H1 (cell line): ENCODE measurements around the gene SND1. TPM values are rescaled to one million over a fixed set of nuclear protein-coding genes. Genes with fewer than 3 reads are reported as not detected.
A peak's percentile ranks its signal among the peaks of the same experiment; 100 is the strongest.

Source experiments
- CTCF ChIA-PET: fragments of 300-600 bp; sonication (Branson Sonifier 250); formaldehyde crosslinking; loops from one replicate; lab custom pipeline; 2021; ENCODE audit not compliant: partially characterized antibody; lab: Charles Lee
- POLR2A ChIA-PET: fragments of 300-600 bp; sonication (Branson Sonifier 250); formaldehyde crosslinking; loops from one replicate; lab custom pipeline; 2021; ENCODE audit warnings: inconsistent platforms; ENCODE audit not compliant: partially characterized antibody; lab: Charles Lee
- DNase-seq, 2 experiments: peaks; one replicate each; pipeline versions ENCODE4 v3.0.0 to v3.0.0-alpha.2; 2010 to 2022; ENCODE audit warnings: low spot score in 2 of 2, low read depth in 1 of 2, mixed read lengths in 1 of 2
- FAIRE-seq: peaks from 2 replicates; lab custom pipeline; 2011; peaks lifted over from hg19 to GRCh38; lab: Jason Lieb, UNC
- H2AFZ ChIP-seq: 2 replicates; pipeline ENCODE4 v1.8.1; 2012; ENCODE audit warnings: low read length, inconsistent platforms
- H2AK5ac ChIP-seq: 2 replicates; pipeline ENCODE4 v1.6.1; 2013; ENCODE audit warnings: low read depth, low read length
- H2BK120ac ChIP-seq: replicated peaks from 2 replicates; pipeline ENCODE3; 2013; ENCODE audit warnings: low read depth, low read length, inconsistent platforms
- H2BK12ac ChIP-seq: 2 replicates; pipeline ENCODE4 v1.6.1; 2013; ENCODE audit warnings: low read depth, low read length
- H2BK15ac ChIP-seq: 2 replicates; pipeline ENCODE4 v1.6.1; 2013; ENCODE audit warnings: low read length
- H2BK20ac ChIP-seq: 2 replicates; pipeline ENCODE4 v1.6.1; 2013; ENCODE audit warnings: low read length
- H2BK5ac ChIP-seq: 2 replicates; pipeline ENCODE4 v1.6.1; 2013; ENCODE audit warnings: low read depth, low read length
- H3K14ac ChIP-seq: 2 replicates; pipeline ENCODE4 v1.6.1; 2013; ENCODE audit warnings: inconsistent platforms; ENCODE audit not compliant: insufficient read length
- H3K18ac ChIP-seq: 2 replicates; pipeline ENCODE4 v1.6.1; 2013; ENCODE audit warnings: low read length; ENCODE audit errors: extremely low read depth
- H3K23ac ChIP-seq: 2 replicates; pipeline ENCODE4 v1.6.1; 2013; ENCODE audit warnings: inconsistent platforms; ENCODE audit not compliant: insufficient read length
- H3K23me2 ChIP-seq: 2 replicates; pipeline ENCODE4 v1.6.1; 2013; ENCODE audit warnings: low read depth, low read length
- H3K27ac ChIP-seq: 2 replicates; pipeline ENCODE4 v1.6.1; 2011; ENCODE audit warnings: low read depth, low read length, inconsistent platforms
- H3K27me3 ChIP-seq, 4 experiments: replicated peaks in 1 of 4; 1 replicate in 1 of 4; 2 replicates in 3 of 4; pipeline versions ENCODE4 v1.6.1 to v1.8.1; 2011 to 2013; ENCODE audit warnings: low read length in 3 of 4, mild to moderate bottlenecking in 3 of 4, inconsistent platforms in 2 of 4, mixed read lengths in 2 of 4, moderate library complexity in 1 of 4; ENCODE audit not compliant: control insufficient read depth in 3 of 4, insufficient read depth in 3 of 4; ENCODE audit errors: extremely low read depth in 1 of 4
- H3K36me3 ChIP-seq, 4 experiments: 2 replicates each; pipeline versions ENCODE4 v1.6.1 to v1.8.1; 2011 to 2013; ENCODE audit warnings: mild to moderate bottlenecking in 4 of 4, low read length in 3 of 4, moderate library complexity in 2 of 4, control low read depth in 1 of 4, inconsistent platforms in 1 of 4; ENCODE audit not compliant: insufficient read depth in 4 of 4, control insufficient read depth in 2 of 4
- H3K4ac ChIP-seq: replicated peaks from 2 replicates; pipeline ENCODE3; 2013; ENCODE audit warnings: low read length, low read depth, mixed read lengths, inconsistent platforms; ENCODE audit not compliant: insufficient read length
- H3K4me1 ChIP-seq, 4 experiments: replicated peaks in 1 of 4; 1 replicate in 1 of 4; 2 replicates in 3 of 4; pipeline versions ENCODE4 v1.6.1 to v1.8.1; 2011 to 2013; ENCODE audit warnings: low read length in 3 of 4, inconsistent platforms in 2 of 4, mixed read lengths in 1 of 4; ENCODE audit not compliant: insufficient read depth in 4 of 4, control insufficient read depth in 3 of 4
- H3K4me2 ChIP-seq, 2 experiments: 2 replicates each; pipeline versions ENCODE4 v1.6.1 to v1.8.1; 2011 to 2013; ENCODE audit warnings: low read depth in 2 of 2, low read length in 2 of 2, control low read depth in 1 of 2, inconsistent platforms in 1 of 2, mild to moderate bottlenecking in 1 of 2; ENCODE audit not compliant: insufficient read depth in 1 of 2
- H3K4me3 ChIP-seq, 4 experiments: fragments of 200-600, 300-600 bp in 1 of 4; sonication (generic), shearing (Covaris generic), sonication (Bioruptor Twin) in 1 of 4; 2 replicates each; pipeline versions ENCODE4 v1.5.1 to v1.8.1; 2011 to 2016; ENCODE audit warnings: low read length in 4 of 4, low read depth in 3 of 4, control low read depth in 2 of 4, inconsistent platforms in 2 of 4, mild to moderate bottlenecking in 2 of 4, mixed read lengths in 1 of 4, moderate library complexity in 1 of 4; ENCODE audit not compliant: insufficient read depth in 2 of 4; ENCODE audit errors: extremely low read depth in 1 of 4
- H3K56ac ChIP-seq: replicated peaks from 2 replicates; pipeline ENCODE3; 2013; ENCODE audit warnings: low read depth, mild to moderate bottlenecking, mixed read lengths, low read length, inconsistent platforms; ENCODE audit not compliant: insufficient read length
- H3K79me1 ChIP-seq: 2 replicates; pipeline ENCODE4 v1.6.1; 2013; ENCODE audit warnings: low read depth, low read length, control low read depth
- H3K79me2 ChIP-seq, 2 experiments: 2 replicates each; pipeline versions ENCODE4 v1.6.1 to v1.8.1; 2012 to 2013; ENCODE audit warnings: low read length in 2 of 2, mild to moderate bottlenecking in 2 of 2, inconsistent platforms in 1 of 2; ENCODE audit not compliant: insufficient read depth in 2 of 2, control insufficient read depth in 1 of 2
- H3K9ac ChIP-seq, 4 experiments: replicated peaks in 1 of 4; 1 replicate in 1 of 4; 2 replicates in 3 of 4; pipeline versions ENCODE4 v1.6.1 to v1.8.1; 2011 to 2013; ENCODE audit warnings: low read depth in 3 of 4, low read length in 3 of 4, control low read depth in 2 of 4, mild to moderate bottlenecking in 2 of 4, moderate library complexity in 2 of 4, inconsistent platforms in 1 of 4; ENCODE audit errors: extremely low read depth in 1 of 4
- H3K9me3 ChIP-seq, 2 experiments: 2 replicates each; pipeline versions ENCODE4 v1.6.1 to v1.8.1; 2012 to 2013; ENCODE audit warnings: mild to moderate bottlenecking in 2 of 2, moderate library complexity in 2 of 2, control low read depth in 1 of 2, inconsistent platforms in 1 of 2, low read depth in 1 of 2, low read length in 1 of 2, mixed read lengths in 1 of 2; ENCODE audit not compliant: insufficient read depth in 2 of 2
- H4K20me1 ChIP-seq, 2 experiments: replicated peaks in 1 of 2; 2 replicates each; pipeline versions ENCODE3 to v1.8.1; 2011 to 2013; ENCODE audit warnings: inconsistent platforms in 2 of 2, low read length in 2 of 2, mild to moderate bottlenecking in 1 of 2; ENCODE audit not compliant: insufficient read depth in 2 of 2, control insufficient read depth in 1 of 2
- H4K5ac ChIP-seq: 2 replicates; pipeline ENCODE4 v1.6.1; 2013; ENCODE audit warnings: low read length, low read depth, mixed read lengths, inconsistent platforms; ENCODE audit not compliant: insufficient read length
- H4K8ac ChIP-seq: 2 replicates; pipeline ENCODE4 v1.8.0; 2013; ENCODE audit warnings: mild to moderate bottlenecking, moderate library complexity, low read length, inconsistent platforms; ENCODE audit not compliant: insufficient read depth; ENCODE audit errors: extremely low read depth
- H4K91ac ChIP-seq: replicated peaks from 2 replicates; pipeline ENCODE3; 2013; ENCODE audit warnings: low read length, mixed read lengths, inconsistent platforms; ENCODE audit not compliant: insufficient read length
- BCL11A ChIP-seq, 2 experiments: IDR thresholded peaks; one replicate each; pipeline ENCODE4 v1.6.1; 2011; ENCODE audit warnings: low read depth in 2 of 2, low read length in 2 of 2, mild to moderate bottlenecking in 2 of 2
- CBX8 ChIP-seq: fragments of 300-800, 300-1000 bp; sonication (generic); IDR thresholded peaks from 2 replicates; pipeline ENCODE4 v1.7.1; 2016; ENCODE audit warnings: low read depth, low read length, borderline replicate concordance
- EZH2 ChIP-seq: fragments of 200-600 bp; sonication (generic); IDR thresholded peaks from 2 replicates; pipeline ENCODE4 v1.7.1; 2012; ENCODE audit warnings: low read depth, mild to moderate bottlenecking, moderate library complexity, low read length, inconsistent platforms; ENCODE audit not compliant: severe bottlenecking
- KDM1A ChIP-seq: fragments of 200-600, 300-600 bp; sonication (generic); IDR thresholded peaks from 2 replicates; pipeline ENCODE4 v1.7.1; 2016; ENCODE audit warnings: mild to moderate bottlenecking, low read length, borderline replicate concordance
- WGBS, 2 experiments: shearing (Covaris generic) in 1 of 2; methylation state at CpG; one replicate each; pipeline versions ENCODE4 v1.1.6 to v1.1.7; 2013 to 2015; ENCODE audit warnings: low lambda C conversion rate in 2 of 2, mixed read lengths in 2 of 2, inconsistent platforms in 1 of 2, low coverage in 1 of 2, missing lambda C conversion rate in 1 of 2; ENCODE audit not compliant: insufficient replicate concordance in 2 of 2, insufficient coverage in 1 of 2, insufficient read length in 1 of 2; ENCODE audit errors: extremely low coverage in 1 of 2, missing lambda C conversion rate in 1 of 2; 5-methylcytosine and 5-hydroxymethylcytosine counted together
- polyA plus RNA-seq, 7 experiments: library from polyadenylated mRNA; depleted of rRNA in 3 of 7; stranded (reverse) in 5 of 7; unstranded in 2 of 7; fragments of >200 nt in 5 of 7; fragments of 200-250 nt in 2 of 7; gene quantifications; 1 replicate in 5 of 7; 2 replicates in 1 of 7; 4 replicates in 1 of 7; pipeline versions ENCODE4 v1.2.1 to v1.2.3, GENCODE V29; 2011 to 2013; ENCODE audit warnings: missing spikeins in 2 of 7, mixed read lengths in 2 of 7
- total RNA-seq: library from RNA; stranded (reverse); fragmentation: NEBNext Ultra II Directional; extraction: Animal tissue kit (Norgen Biotek cat#: 25700); gene quantifications from 2 replicates; pipeline ENCODE4 v1.2.1, GENCODE V29; 2021

The SND1 gene
- total and polyA plus RNA-seq, 2 of the 8 experiments (the other 6 are each of a cell fraction or from before 2014, with no cell fraction given), result 122 to 290 TPM

- Histone ChIP-seq H2BK12ac (no peak overlapping the region), H3K18ac (no peak overlapping the region), H3K4me2 (no peak overlapping the region), H4K91ac (no peak overlapping the region), H2BK5ac (no peak overlapping the region), H3K4ac (no peak overlapping the region), H3K56ac (no peak overlapping the region), H3K23me2 (no peaks in the 10 kb centered on the region; the same call in 1 of the 2 replicates), H4K20me1 (peaks cover 2% of the 10 kb centered on the region in 2 experiments), H3K36me3 (no peaks in the 10 kb centered on the region), H2AK5ac (no peak overlapping the region), H3K9me3 (no peaks in the 10 kb centered on the region), H3K79me2 (peaks cover 0 to 9% of the 10 kb centered on the region in 2 experiments; a peak in 1 of 4 replicates), H3K27me3 (no peaks in the 10 kb centered on the region), H3K9ac (no peak overlapping the region), H2BK120ac (no peak overlapping the region), H4K5ac (no peak overlapping the region), H2BK15ac (no peak overlapping the region), H3K79me1 (peaks cover 2% of the 10 kb centered on the region; the same call in 1 of the 2 replicates), H3K27ac (no peak overlapping the region), H3K4me1 (no peaks in the 10 kb centered on the region; a peak in 1 of 7 replicates), H3K23ac (no peak overlapping the region), H2AFZ (no peak overlapping the region), H4K8ac (no peak overlapping the region), H2BK20ac (no peak overlapping the region), H3K14ac (no peak overlapping the region), H3K4me3 (no peak overlapping the region)
- 89% methylated on average over 6 of the region's 6 CpGs; no CpG with 5 or more reads in 1 of the 2 experiments for WGBS, 2 experiments
- TF ChIP-seq CBX8, result no peak
- TF ChIP-seq EZH2, result no peak
- no peak for TF ChIP-seq BCL11A (IDR thresholded peaks at IDR 0.05; ENCODE audit: low read depth in 2 of 2, low read length in 2 of 2)
- TF ChIP-seq KDM1A, result peak; percentile 61; the same call in 1 of the 2 replicates
- ChIA-PET POLR2A (no interaction called here), CTCF (interaction anchor here (1.2 kb wide), 1 partner anchor 9 kb away, joined by 4 read pairs; no protein-coding TSS in a partner anchor)
- FAIRE-seq (no peak), DNase-seq (no peak)
Observed at GRCh38 chr7:127914693-127915092, 262.7 kb downstream of the SND1 start.
